Small intestine (tissue), 7 donors: Measurements from ENCODE around the gene RUBCNL. TPM values are rescaled to one million over a fixed set of nuclear protein-coding genes. Genes with fewer than 3 reads are reported as not detected.

Experiments used
- DNase-seq, 2 donors: peaks; one replicate each; pipeline versions ENCODE4 v3.0.0 to v3.0.0-alpha.2; 2013
- FAIRE-seq: peaks from 2 replicates; lab custom pipeline; 2012; peaks lifted over from hg19 to GRCh38; lab: Jason Lieb, UNC
- H3K27ac ChIP-seq, 3 donors: one replicate each; pipeline ENCODE4 v1.5.1; 2013; ENCODE audit warnings: low read length in 2 of 3, mild to moderate bottlenecking in 2 of 3, control low read depth in 1 of 3, inconsistent platforms in 1 of 3, low read depth in 1 of 3, moderate library complexity in 1 of 3
- H3K27me3 ChIP-seq, 3 donors: one replicate each; pipeline ENCODE4 v1.6.1; 2013; ENCODE audit warnings: low read length in 3 of 3, inconsistent platforms in 1 of 3; ENCODE audit not compliant: control insufficient read depth in 3 of 3, insufficient read depth in 3 of 3
- H3K36me3 ChIP-seq, 3 donors: one replicate each; pipeline ENCODE4 v1.6.1; 2013; ENCODE audit warnings: low read length in 3 of 3, inconsistent platforms in 1 of 3, low read depth in 1 of 3, mild to moderate bottlenecking in 1 of 3, moderate library complexity in 1 of 3; ENCODE audit not compliant: control insufficient read depth in 3 of 3, insufficient read depth in 2 of 3
- H3K4me1 ChIP-seq, 3 donors: one replicate each; pipeline ENCODE4 v1.6.1; 2013; ENCODE audit warnings: low read length in 2 of 3, inconsistent platforms in 1 of 3, low read depth in 1 of 3, mild to moderate bottlenecking in 1 of 3, moderate library complexity in 1 of 3; ENCODE audit not compliant: control insufficient read depth in 3 of 3, insufficient read depth in 2 of 3
- H3K4me3 ChIP-seq, 3 donors: one replicate each; pipeline ENCODE4 v1.5.1; 2013; ENCODE audit warnings: low read length in 3 of 3, control low read depth in 1 of 3, inconsistent platforms in 1 of 3, low read depth in 1 of 3, mild to moderate bottlenecking in 1 of 3, moderate library complexity in 1 of 3
- H3K9me3 ChIP-seq, 2 donors: one replicate each; pipeline ENCODE4 v1.6.1; 2013; ENCODE audit warnings: low read depth in 1 of 2, low read length in 1 of 2; ENCODE audit not compliant: control insufficient read depth in 2 of 2, insufficient read depth in 1 of 2
- WGBS, 3 donors: extraction: QIAGEN DNeasy Blood & Tissue Kit; methylation state at CpG; one replicate each; pipeline ENCODE4 v1.1.7; 2013; 5-methylcytosine and 5-hydroxymethylcytosine counted together
- polyA plus RNA-seq, 4 donors: library from polyadenylated mRNA; stranded (reverse) in 3 of 4; unstranded in 1 of 4; fragments of 200-250 nt in 3 of 4; fragments of 120-200 nt in 1 of 4; gene quantifications; one replicate each; pipeline versions ENCODE4 v1.2.1 to v1.2.3, GENCODE V29; 2013
- donor health status: healthy with polysubstance abuse.
- donor health status: control.
- donor health status: control.
- donor health status: Bipolar disorder and iron deficiency.
- donor health status: healthy.

RUBCNL gene
- polyA plus RNA-seq, 4 donors = 0.67 to 6.2 (median 3.2) TPM

GRCh38 chr13:46354156-46355087, 32.6 kb downstream of the RUBCNL start:
- 74 to 79% (median 79%) methylated on average over 9 of the region's 9 CpGs for WGBS, 3 donors
- no peaks in the 10 kb centered on the region for H3K9me3 ChIP-seq
- H3K27ac ChIP-seq = peak overlapping the region in 1 of 3 donors; percentile 63
- no peak overlapping the region for H3K4me3 ChIP-seq
- no peak for DNase-seq
- no peaks in the 10 kb centered on the region for H3K4me1 ChIP-seq
- FAIRE-seq = no peak
- H3K27me3 ChIP-seq = no peaks in the 10 kb centered on the region
- H3K36me3 ChIP-seq = peaks cover 0 to 2% (median 0%) of the 10 kb centered on the region in 3 donors

GRCh38 chr13:46352805-46353204, 34.2 kb downstream of the RUBCNL start:
- FAIRE-seq (no peak), DNase-seq (no peak)
- Histone ChIP-seq H3K4me1 (no peaks in the 10 kb centered on the region), H3K4me3 (no peak overlapping the region), H3K27me3 (no peaks in the 10 kb centered on the region), H3K27ac (no peak overlapping the region), H3K36me3 (no peaks in the 10 kb centered on the region), H3K9me3 (no peaks in the 10 kb centered on the region)
- WGBS, 3 donors = 91 to 94% (median 93%) methylated on average over 8 of the region's 8 CpGs

- Histone ChIP-seq H3K9me3 (no peaks in the 10 kb centered on the region), H3K36me3 (no peaks in the 10 kb centered on the region), H3K27ac (no peak overlapping the region), H3K27me3 (no peaks in the 10 kb centered on the region), H3K4me1 (no peaks in the 10 kb centered on the region), H3K4me3 (no peak overlapping the region)
- no peak for FAIRE-seq
- WGBS, 3 donors = 93 to 96% (median 96%) methylated on average over 11 of the region's 11 CpGs
- DNase-seq = no peak
Observed at GRCh38 chr13:46350003-46350402, 37.0 kb downstream of the RUBCNL start.

GRCh38 chr13:46348961-46349360, 38.1 kb downstream of the RUBCNL start:
- Histone ChIP-seq H3K4me3 (no peak overlapping the region), H3K27me3 (no peaks in the 10 kb centered on the region), H3K9me3 (no peaks in the 10 kb centered on the region), H3K36me3 (no peaks in the 10 kb centered on the region), H3K27ac (no peak overlapping the region), H3K4me1 (no peaks in the 10 kb centered on the region)
- WGBS, 3 donors = 78 to 92% (median 81%) methylated on average over 1 of the region's 1 CpG
- FAIRE-seq (no peak), DNase-seq (no peak)

GRCh38 chr13:46347277-46347676, 39.8 kb downstream of the RUBCNL start:
- Histone ChIP-seq H3K27me3 (no peaks in the 10 kb centered on the region), H3K36me3 (no peaks in the 10 kb centered on the region), H3K9me3 (no peaks in the 10 kb centered on the region), H3K4me3 (no peak overlapping the region), H3K4me1 (no peaks in the 10 kb centered on the region), H3K27ac (no peak overlapping the region)
- DNase-seq (no peak), FAIRE-seq (no peak)
- WGBS, 3 donors = 92 to 95% (median 94%) methylated on average over 4 of the region's 4 CpGs

- Histone ChIP-seq H3K27ac (no peak overlapping the region), H3K27me3 (no peaks in the 10 kb centered on the region), H3K9me3 (no peaks in the 10 kb centered on the region), H3K36me3 (no peaks in the 10 kb centered on the region), H3K4me3 (no peak overlapping the region), H3K4me1 (no peaks in the 10 kb centered on the region)
- 65 to 82% (median 80%) methylated on average over 5 of the region's 5 CpGs for WGBS, 3 donors
- no peak for DNase-seq
- FAIRE-seq = no peak
Observed at GRCh38 chr13:46345866-46346265, 41.2 kb downstream of the RUBCNL start.

- no peaks in the 10 kb centered on the region for H3K36me3 ChIP-seq
- no peak overlapping the region for H3K4me3 ChIP-seq
- no peaks in the 10 kb centered on the region for H3K27me3 ChIP-seq
- no peaks in the 10 kb centered on the region for H3K4me1 ChIP-seq
- H3K9me3 ChIP-seq = no peaks in the 10 kb centered on the region
- 51 to 62% (median 61%) methylated on average over 5 of the region's 5 CpGs for WGBS, 3 donors
- DNase-seq = no peak
- FAIRE-seq = no peak
- H3K27ac ChIP-seq = no peak overlapping the region
Observed at GRCh38 chr13:46345398-46345797, 41.7 kb downstream of the RUBCNL start.

- FAIRE-seq (no peak), DNase-seq (no peak)
- no peaks in the 10 kb centered on the region for H3K9me3 ChIP-seq
- H3K4me1 ChIP-seq = no peaks in the 10 kb centered on the region
- H3K36me3 ChIP-seq = no peaks in the 10 kb centered on the region
- no peak overlapping the region for H3K4me3 ChIP-seq
- no peak overlapping the region for H3K27ac ChIP-seq
- 81 to 89% (median 89%) methylated on average over 16 of the region's 16 CpGs for WGBS, 3 donors
- H3K27me3 ChIP-seq = no peaks in the 10 kb centered on the region
Observed at GRCh38 chr13:46343279-46343994, 43.6 kb downstream of the RUBCNL start.
